Measurements from ENCODE around the gene PCDHA11. TPM values are rescaled to one million over a fixed set of nuclear protein-coding genes. Genes with fewer than 3 reads are reported as not detected.
"Not testable (repeated sequence)": the region's sequence is repeated elsewhere in the genome, so short reads cannot be mapped to it uniquely, and the experiment has no call there.

The PCDHA11 gene, protein sequence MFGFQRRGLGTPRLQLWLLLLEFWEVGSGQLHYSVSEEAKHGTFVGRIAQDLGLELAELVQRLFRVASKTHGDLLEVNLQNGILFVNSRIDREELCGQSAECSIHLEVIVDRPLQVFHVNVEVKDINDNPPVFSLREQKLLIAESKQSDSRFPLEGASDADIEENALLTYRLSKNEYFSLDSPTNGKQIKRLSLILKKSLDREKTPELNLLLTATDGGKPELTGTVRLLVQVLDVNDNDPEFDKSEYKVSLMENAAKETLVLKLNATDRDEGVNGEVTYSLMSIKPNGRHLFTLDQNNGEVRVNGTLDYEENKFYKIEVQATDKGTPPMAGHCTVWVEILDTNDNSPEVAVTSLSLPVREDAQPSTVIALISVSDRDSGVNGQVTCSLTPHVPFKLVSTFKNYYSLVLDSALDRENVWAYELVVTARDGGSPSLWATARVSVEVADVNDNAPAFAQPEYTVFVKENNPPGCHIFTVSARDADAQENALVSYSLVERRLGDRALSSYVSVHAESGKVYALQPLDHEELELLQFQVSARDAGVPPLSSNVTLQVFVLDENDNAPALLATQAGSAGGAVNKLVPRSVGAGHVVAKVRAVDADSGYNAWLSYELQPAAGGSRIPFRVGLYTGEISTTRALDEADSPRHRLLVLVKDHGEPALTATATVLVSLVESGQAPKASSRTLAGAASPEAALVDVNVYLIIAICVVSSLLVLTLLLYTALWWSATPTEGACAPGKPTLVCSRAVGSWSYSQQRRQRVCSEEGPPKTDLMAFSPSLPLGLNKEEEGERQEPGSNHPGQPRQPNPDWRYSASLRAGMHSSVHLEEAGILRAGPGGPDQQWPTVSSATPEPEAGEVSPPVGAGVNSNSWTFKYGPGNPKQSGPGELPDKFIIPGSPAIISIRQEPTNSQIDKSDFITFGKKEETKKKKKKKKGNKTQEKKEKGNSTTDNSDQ
- not detected for total RNA-seq

- H3K9me3 Mint-ChIP-seq, result peaks cover 8% of the 10 kb centered on the region
- no peaks in the 10 kb centered on the region for H3K36me3 Mint-ChIP-seq (ENCODE audit: low read depth)
- no peaks in the 10 kb centered on the region for H3K4me1 Mint-ChIP-seq
- H3K4me3 Mint-ChIP-seq, result no peak within 1 kb of the TSS
- ATAC-seq (replicated peaks), result no peak
- H3K27ac Mint-ChIP-seq, result no peak within 1 kb of the TSS
- peaks cover 18% of the 10 kb centered on the region for H3K27me3 Mint-ChIP-seq
Measured at GRCh38 chr5:140868721-140869554, at the start of gene PCDHA11. Gene PCDHA11 (plus strand): TSS chr5:140868957. CDS start chr5:140869104, 147 bp downstream.

DNA sequence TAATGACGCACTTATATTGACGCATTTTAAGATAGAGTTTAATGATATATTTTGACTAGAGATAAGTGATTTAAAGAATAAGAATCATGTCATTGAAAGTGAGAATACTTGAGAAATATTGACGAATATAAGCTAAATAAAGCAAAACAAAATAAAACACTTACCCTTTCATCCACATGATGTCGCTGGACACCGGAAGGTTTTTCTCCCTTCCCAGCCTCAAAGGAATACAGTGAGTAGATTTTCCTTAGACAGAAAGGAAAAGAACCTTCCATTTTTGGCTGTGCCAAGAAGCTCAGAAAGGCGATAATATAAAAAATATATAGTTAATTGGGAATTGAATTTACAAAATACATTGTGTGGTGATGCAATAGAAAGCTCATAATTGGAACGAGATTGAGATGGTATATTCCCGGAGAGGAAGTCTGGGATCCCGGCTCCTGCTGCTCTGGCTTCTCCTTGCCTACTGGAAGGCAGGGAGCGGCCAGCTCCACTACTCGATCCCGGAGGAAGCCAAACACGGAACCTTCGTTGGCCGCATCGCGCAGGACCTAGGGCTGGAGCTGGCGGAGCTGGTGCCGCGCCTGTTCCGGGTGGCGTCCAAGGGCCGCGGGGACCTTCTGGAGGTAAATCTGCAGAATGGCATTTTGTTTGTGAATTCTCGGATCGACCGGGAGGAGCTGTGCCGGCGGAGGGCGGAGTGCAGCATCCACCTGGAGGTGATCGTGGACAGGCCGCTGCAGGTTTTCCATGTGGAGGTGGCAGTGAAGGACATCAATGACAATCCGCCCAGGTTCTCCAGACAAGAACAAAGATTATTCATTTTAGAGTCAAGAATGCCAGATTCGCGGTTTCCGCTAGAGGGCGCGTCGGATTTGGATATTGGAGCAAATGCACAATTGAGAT lies 47.1 kb upstream of the PCDHA11 start, which contains the start of gene PCDHA5:
Gene PCDHA5 (plus strand): TSS at position 239 of the 906 bp plus-strand sequence.
- Mint-ChIP-seq H3K36me3 (ENCODE audit: low read depth) (no peaks in the 10 kb centered on the region), H3K27me3 (peaks cover 8% of the 10 kb centered on the region), H3K27ac (no peak within 1 kb of the TSS), H3K9me3 (peaks cover 8% of the 10 kb centered on the region), H3K4me3 (no peak within 1 kb of the TSS), H3K4me1 (no peaks in the 10 kb centered on the region)
- no peak for ATAC-seq (replicated peaks)

- no peak for ATAC-seq (replicated peaks)
- Mint-ChIP-seq H3K27me3 (peaks cover 14% of the 10 kb centered on the region), H3K4me3 (no peak overlapping the region), H3K9me3 (peaks cover 12% of the 10 kb centered on the region), H3K36me3 (ENCODE audit: low read depth) (no peaks in the 10 kb centered on the region), H3K27ac (no peak overlapping the region), H3K4me1 (no peaks in the 10 kb centered on the region)
Measured at GRCh38 chr5:140822281-140822629, 46.5 kb upstream of the PCDHA11 start.

GRCh38 chr5:140822969-140823368 lies 45.8 kb upstream of the PCDHA11 start:
- not testable (repeated sequence) for H3K4me3 Mint-ChIP-seq; H3K36me3 Mint-ChIP-seq (ENCODE audit: low read depth); H3K4me1 Mint-ChIP-seq; H3K27ac Mint-ChIP-seq; ATAC-seq (replicated peaks)
- peaks cover 12% of the 10 kb centered on the region for H3K9me3 Mint-ChIP-seq
- peaks cover 19% of the 10 kb centered on the region for H3K27me3 Mint-ChIP-seq

DNA sequence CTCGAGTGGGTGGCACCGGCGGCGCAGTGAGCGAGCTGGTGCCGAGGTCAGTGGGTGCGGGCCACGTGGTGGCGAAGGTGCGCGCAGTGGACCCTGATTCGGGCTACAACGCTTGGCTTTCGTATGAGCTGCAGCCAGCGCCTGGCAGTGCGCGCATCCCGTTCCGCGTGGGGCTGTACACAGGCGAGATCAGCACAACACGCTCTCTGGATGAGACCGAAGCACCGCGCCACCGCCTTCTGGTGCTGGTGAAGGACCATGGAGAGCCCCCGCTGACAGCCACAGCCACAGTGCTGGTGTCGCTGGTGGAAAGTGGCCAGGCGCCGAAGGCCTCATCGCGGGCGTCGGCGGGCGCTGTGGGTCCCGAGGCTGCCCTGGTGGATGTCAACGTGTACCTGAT lies 45.3 kb upstream of the PCDHA11 start:
- Mint-ChIP-seq H3K9me3 (peaks cover 13% of the 10 kb centered on the region), H3K4me1 (no peaks in the 10 kb centered on the region), H3K36me3 (ENCODE audit: low read depth) (no peaks in the 10 kb centered on the region), H3K4me3 (no peak overlapping the region), H3K27ac (no peak overlapping the region), H3K27me3 (peaks cover 21% of the 10 kb centered on the region)
- no peak for ATAC-seq (replicated peaks)

GRCh38 chr5:140827704-140828361 lies 40.9 kb upstream of the PCDHA11 start, which contains the start of gene PCDHA6:
Gene PCDHA6 (plus strand): TSS chr5:140827960. CDS start chr5:140828092, 132 bp downstream.
- no peak for ATAC-seq (replicated peaks)
- Mint-ChIP-seq H3K27ac (no peak within 1 kb of the TSS), H3K36me3 (ENCODE audit: low read depth) (no peaks in the 10 kb centered on the region), H3K27me3 (peaks cover 24% of the 10 kb centered on the region), H3K4me3 (no peak within 1 kb of the TSS), H3K9me3 (peaks cover 12% of the 10 kb centered on the region), H3K4me1 (no peaks in the 10 kb centered on the region)

- no peaks in the 10 kb centered on the region for H3K36me3 Mint-ChIP-seq (ENCODE audit: low read depth)
- no peak overlapping the region for H3K4me3 Mint-ChIP-seq
- peaks cover 27% of the 10 kb centered on the region for H3K27me3 Mint-ChIP-seq
- no peaks in the 10 kb centered on the region for H3K4me1 Mint-ChIP-seq
- H3K9me3 Mint-ChIP-seq, result peaks cover 12% of the 10 kb centered on the region
- no peak for ATAC-seq (replicated peaks)
- H3K27ac Mint-ChIP-seq, result no peak overlapping the region
Measured at GRCh38 chr5:140828362-140828737, 40.4 kb upstream of the PCDHA11 start.

- H3K27ac Mint-ChIP-seq; H3K4me1 Mint-ChIP-seq; H3K4me3 Mint-ChIP-seq; ATAC-seq (replicated peaks); H3K36me3 Mint-ChIP-seq (ENCODE audit: low read depth): not testable (repeated sequence)
- H3K9me3 Mint-ChIP-seq, result peaks cover 12% of the 10 kb centered on the region
- H3K27me3 Mint-ChIP-seq, result peaks cover 27% of the 10 kb centered on the region
Measured at GRCh38 chr5:140829511-140830501, 39.0 kb upstream of the PCDHA11 start.

- Mint-ChIP-seq H3K9me3 (no peaks in the 10 kb centered on the region), H3K27ac (no peak within 1 kb of the TSS), H3K4me3 (no peak within 1 kb of the TSS), H3K27me3 (peaks cover 10% of the 10 kb centered on the region), H3K36me3 (ENCODE audit: low read depth) (no peaks in the 10 kb centered on the region), H3K4me1 (no peaks in the 10 kb centered on the region)
- ATAC-seq (replicated peaks), result no peak
Measured at GRCh38 chr5:140833993-140834392, 34.8 kb upstream of the PCDHA11 start, which contains the start of gene PCDHA7. Gene PCDHA7 (plus strand): TSS chr5:140834269. CDS start chr5:140834384, 115 bp downstream.

DNA sequence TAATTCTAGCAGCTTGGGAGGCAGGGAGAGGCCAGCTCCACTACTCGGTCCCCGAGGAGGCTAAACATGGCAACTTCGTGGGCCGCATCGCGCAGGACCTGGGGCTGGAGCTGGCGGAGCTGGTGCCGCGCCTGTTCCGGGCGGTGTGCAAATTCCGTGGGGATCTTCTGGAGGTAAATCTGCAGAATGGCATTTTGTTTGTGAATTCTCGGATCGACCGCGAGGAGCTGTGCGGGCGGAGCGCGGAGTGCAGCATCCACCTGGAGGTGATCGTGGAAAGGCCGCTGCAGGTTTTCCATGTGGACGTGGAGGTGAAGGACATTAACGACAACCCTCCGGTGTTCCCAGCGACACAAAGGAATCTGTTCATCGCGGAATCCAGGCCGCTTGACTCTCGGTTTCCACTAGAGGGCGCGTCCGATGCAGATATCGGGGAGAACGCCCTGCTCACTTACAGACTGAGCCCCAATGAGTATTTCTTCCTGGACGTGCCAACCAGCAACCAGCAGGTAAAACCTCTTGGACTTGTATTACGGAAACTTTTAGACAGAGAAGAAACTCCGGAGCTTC lies 34.2 kb upstream of the PCDHA11 start:
- ATAC-seq (replicated peaks); H3K27ac Mint-ChIP-seq; H3K9me3 Mint-ChIP-seq; H3K4me3 Mint-ChIP-seq; H3K36me3 Mint-ChIP-seq (ENCODE audit: low read depth); H3K4me1 Mint-ChIP-seq: not testable (repeated sequence)
- H3K27me3 Mint-ChIP-seq, result peaks cover 10% of the 10 kb centered on the region

- H3K9me3 Mint-ChIP-seq, result peaks cover 4% of the 10 kb centered on the region
- H3K27me3 Mint-ChIP-seq, result peaks cover 19% of the 10 kb centered on the region
- H3K4me3 Mint-ChIP-seq, result no peak overlapping the region
Measured at GRCh38 chr5:140835622-140836510, 32.9 kb upstream of the PCDHA11 start.

More at GRCh38 chr5:140835622-140836510, 32.9 kb upstream of the PCDHA11 start:
- no peaks in the 10 kb centered on the region for H3K36me3 Mint-ChIP-seq (ENCODE audit: low read depth)
- ATAC-seq (replicated peaks), result no peak
- no peak overlapping the region for H3K27ac Mint-ChIP-seq
- H3K4me1 Mint-ChIP-seq, result no peaks in the 10 kb centered on the region

Measured in activated T-helper 17 cell treated with anti-CD3 and anti-CD28 coated beads, Interleukin-2, amount 50 U/mL, for 72 hours (primary cell).